Endothelial cell of umbilical vein (primary cell): ENCODE measurements around the gene CELSR3. TPM values are rescaled to one million over a fixed set of nuclear protein-coding genes. Genes with fewer than 3 reads are reported as not detected.

ENCODE experiments used
- BruUV-seq: library from RNA; stranded (reverse); fragments of 400-500 nt; replicated peaks from 2 replicates; lab custom pipeline; 2021; lab: Mats Ljungman, UMichigan
- CTCF ChIA-PET: fragments of 300-600, 350-600 bp; sonication (Branson Sonifier 250); formaldehyde crosslinking; loops from one replicate; lab custom pipeline; 2021; ENCODE audit warnings: antibody characterized with exemption, inconsistent platforms; lab: Charles Lee
- POLR2A ChIA-PET: fragments of 300-600, 350-600 bp; sonication (Branson Sonifier 250); formaldehyde crosslinking; loops from one replicate; lab custom pipeline; 2021; ENCODE audit warnings: antibody characterized with exemption, inconsistent platforms; lab: Charles Lee
- DNase-seq: peaks from one replicate; pipeline ENCODE4 v3.0.0-alpha.2; 2011; ENCODE audit warnings: low read depth, low spot score
- FAIRE-seq: peaks from 2 replicates; lab custom pipeline; 2011; peaks lifted over from hg19 to GRCh38; lab: Jason Lieb, UNC
- H2AFZ ChIP-seq: 2 replicates; pipeline ENCODE4 v1.6.0; 2012; ENCODE audit warnings: low read depth, low read length, control low read depth, inconsistent platforms
- H3K27ac ChIP-seq: 2 replicates; pipeline ENCODE4 v1.5.1; 2011; ENCODE audit warnings: low read depth, mild to moderate bottlenecking, control low read depth, low read length, moderate library complexity; ENCODE audit not compliant: insufficient read depth
- H3K27me3 ChIP-seq, 2 experiments: 2 replicates each; pipeline versions ENCODE4 v1.6.0 to v1.6.1; 2011; ENCODE audit warnings: low read length in 2 of 2, mixed read lengths in 1 of 2; ENCODE audit not compliant: control insufficient read depth in 2 of 2, insufficient read depth in 2 of 2
- H3K36me3 ChIP-seq, 2 experiments: 2 replicates in 1 of 2; 3 replicates in 1 of 2; pipeline ENCODE4 v1.5.1; 2011; ENCODE audit warnings: low read length in 2 of 2, mild to moderate bottlenecking in 1 of 2, moderate library complexity in 1 of 2; ENCODE audit not compliant: control insufficient read depth in 2 of 2, insufficient read depth in 2 of 2; ENCODE audit errors: extremely low read depth in 1 of 2
- H3K4me1 ChIP-seq: 3 replicates; pipeline ENCODE4 v1.5.1; 2011; ENCODE audit warnings: mild to moderate bottlenecking, low read length; ENCODE audit not compliant: control insufficient read depth, insufficient read depth; ENCODE audit errors: extremely low read depth
- H3K4me2 ChIP-seq: 2 replicates; pipeline ENCODE4 v1.6.1; 2011; ENCODE audit warnings: low read length, control low read depth, mixed read lengths; ENCODE audit not compliant: insufficient read depth
- H3K4me3 ChIP-seq, 3 experiments: fragments of 200-600 bp in 1 of 3; sonication (generic), shearing (Covaris generic) in 1 of 3; replicated peaks in 1 of 3; 2 replicates each; pipeline ENCODE4 v1.5.1; 2011 to 2016; ENCODE audit warnings: control low read depth in 3 of 3, low read length in 3 of 3, mild to moderate bottlenecking in 2 of 3, inconsistent platforms in 1 of 3, low read depth in 1 of 3, moderate library complexity in 1 of 3; ENCODE audit not compliant: insufficient read depth in 1 of 3
- H3K79me2 ChIP-seq: 2 replicates; pipeline ENCODE4 v1.6.0; 2012; ENCODE audit warnings: low read length, inconsistent platforms; ENCODE audit not compliant: control insufficient read depth, insufficient read depth
- H3K9ac ChIP-seq: replicated peaks from 2 replicates; pipeline ENCODE3; 2011; ENCODE audit warnings: low read length, control low read depth; ENCODE audit not compliant: insufficient read depth; ENCODE audit errors: extremely low read depth
- H3K9me1 ChIP-seq: replicated peaks from 3 replicates; pipeline ENCODE4 v1.6.0; 2011; ENCODE audit warnings: mild to moderate bottlenecking, low read length; ENCODE audit not compliant: control insufficient read depth, insufficient read depth; ENCODE audit errors: extremely low read depth
- H3K9me3 ChIP-seq: replicated peaks from 2 replicates; pipeline ENCODE4 v1.5.1; 2012; ENCODE audit warnings: low read length, inconsistent platforms; ENCODE audit not compliant: control insufficient read depth, insufficient read depth
- H4K20me1 ChIP-seq: replicated peaks from 2 replicates; pipeline ENCODE3; 2011; ENCODE audit warnings: mild to moderate bottlenecking, low read length; ENCODE audit not compliant: control insufficient read depth, insufficient read depth; ENCODE audit errors: extremely low read depth
- CTCF ChIP-seq, 2 donors: IDR thresholded peaks; 1 replicate in 1 of 2; 2 replicates in 1 of 2; pipeline ENCODE4 v1.5.1; 2011; ENCODE audit warnings: low read length in 2 of 2, mild to moderate bottlenecking in 2 of 2, moderate library complexity in 2 of 2, control low read depth in 1 of 2, inconsistent platforms in 1 of 2, low read depth in 1 of 2; ENCODE audit not compliant: insufficient read depth in 1 of 2; ENCODE audit errors: extremely low read depth in 1 of 2
- EZH2 ChIP-seq: IDR thresholded peaks from 2 replicates; pipeline ENCODE4 v1.6.1; 2012; ENCODE audit warnings: borderline replicate concordance, low read depth, mild to moderate bottlenecking, moderate library complexity, low read length, inconsistent platforms; ENCODE audit not compliant: severe bottlenecking
- FOS ChIP-seq: IDR thresholded peaks from 2 replicates; pipeline ENCODE4 v1.6.1; 2011; ENCODE audit warnings: mild to moderate bottlenecking, low read length, moderate library complexity, borderline replicate concordance; ENCODE audit not compliant: insufficient read depth
- GATA2 ChIP-seq: IDR thresholded peaks from 2 replicates; pipeline ENCODE4 v1.7.0; 2011; ENCODE audit warnings: low read depth, mild to moderate bottlenecking, moderate library complexity, mixed read lengths, low read length; ENCODE audit not compliant: insufficient read length, insufficient read depth
- JUN ChIP-seq: IDR thresholded peaks from 2 replicates; pipeline ENCODE4 v1.6.1; 2011; ENCODE audit warnings: borderline replicate concordance, low read depth; ENCODE audit not compliant: insufficient read length, insufficient read depth
- MAX ChIP-seq: IDR thresholded peaks from 2 replicates; pipeline ENCODE4 v1.6.1; 2011; ENCODE audit not compliant: insufficient read depth, insufficient read length
- MYC ChIP-seq: IDR thresholded peaks from one replicate; pipeline ENCODE4 v1.6.1; 2011; ENCODE audit warnings: mild to moderate bottlenecking, low read depth, low read length
- POLR2A ChIP-seq: IDR thresholded peaks from 2 replicates; pipeline ENCODE4 v1.6.1; 2012; ENCODE audit warnings: low read depth, mild to moderate bottlenecking, control low read depth, low read length
- POLR2AphosphoS5 ChIP-seq: IDR thresholded peaks from 2 replicates; pipeline ENCODE4 v1.6.1; 2012; ENCODE audit warnings: low read depth, mild to moderate bottlenecking, control low read depth, low read length, moderate library complexity; ENCODE audit not compliant: insufficient read depth
- dilution Hi-C: fragments of 300-500 bp; cut with MboI; formaldehyde crosslinking; loops from one replicate; pipeline ENCODE4 v1.15.0; 2019; ENCODE audit warnings: low sequenced_read_pairs; ENCODE audit not compliant: extremely low pct_ligation_motif_present
- intact Hi-C: fragments of 100-400 bp; cut with micrococcal nuclease; formaldehyde crosslinking; loops from one replicate; pipeline ENCODE4 v1.10.0; 2022
- polyA plus RNA-seq, 4 experiments: library from polyadenylated mRNA; depleted of rRNA in 3 of 4; stranded (reverse) in 3 of 4; unstranded in 1 of 4; fragments of >200 nt; gene quantifications; 2 replicates each; pipeline versions ENCODE4 v1.2.1 to v1.2.3, GENCODE V29; 2011 to 2012; ENCODE audit warnings: missing spikeins in 1 of 4
- total RNA-seq: library from RNA; stranded (reverse); gene quantifications from 2 replicates; pipeline ENCODE4 v1.2.3, GENCODE V29; 2021

CELSR3 gene
- total and polyA plus RNA-seq, 2 donors (not counting 3 experiments of a cell fraction or from before 2014, with no cell fraction given), result 0.25 to 0.71 TPM

GRCh38 chr3:48617559-48617958 is 45.1 kb downstream of the CELSR3 start:
- Histone ChIP-seq H3K36me3 (no peaks in the 10 kb centered on the region), H3K9ac (no peak overlapping the region), H4K20me1 (no peaks in the 10 kb centered on the region), H3K27me3 (no peaks in the 10 kb centered on the region), H3K4me1 (peaks cover 8% of the 10 kb centered on the region), H3K27ac (no peak overlapping the region), H3K9me1 (no peaks in the 10 kb centered on the region), H3K79me2 (no peaks in the 10 kb centered on the region), H2AFZ (no peak overlapping the region), H3K4me2 (no peak overlapping the region), H3K9me3 (peaks cover 4% of the 10 kb centered on the region), H3K4me3 (no peak overlapping the region)
- ChIA-PET CTCF (no interaction called here), POLR2A (no interaction called here)
- no peak for TF ChIP-seq EZH2
- no peak for TF ChIP-seq MAX
- TF ChIP-seq CTCF (IDR thresholded peaks at IDR 0.05; ENCODE audit: extremely low read depth in 1 of 2, insufficient read depth in 1 of 2, low read depth in 1 of 2, low read length in 2 of 2), result no peak
- TF ChIP-seq GATA2, result no peak
- TF ChIP-seq JUN, result no peak
- no peak for TF ChIP-seq FOS
- TF ChIP-seq POLR2A, result no peak
- no peak for TF ChIP-seq MYC
- TF ChIP-seq POLR2AphosphoS5, result no peak
- dilution Hi-C loops (no loop called here), intact Hi-C loops (no loop called here)
- DNase-seq (no peak), FAIRE-seq (no peak)
- no TSS peak for BruUV-seq
